Measurements from ENCODE around the gene CCDC80.

DNA sequence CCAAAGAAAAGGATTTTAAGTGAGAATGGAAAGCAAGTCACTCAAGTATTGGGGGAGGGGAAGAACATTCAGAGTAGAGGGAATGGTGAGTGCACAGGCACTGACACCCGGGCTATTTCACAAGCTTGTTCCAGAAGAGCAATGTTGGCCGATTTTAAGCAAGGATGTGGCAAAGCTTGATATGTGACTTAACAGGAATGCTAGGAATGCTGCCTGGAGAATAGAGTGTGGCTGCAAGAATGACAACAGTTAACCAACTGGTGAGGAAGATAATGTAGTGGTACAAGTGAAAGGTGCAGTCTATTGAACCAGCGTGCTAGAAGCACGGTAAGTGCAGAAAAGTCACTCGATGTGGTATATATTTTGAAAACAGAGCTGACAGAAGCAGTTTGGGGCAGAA lies 6.2 kb upstream of the CCDC80 start:
- TF ChIP-seq, protein P1, sequence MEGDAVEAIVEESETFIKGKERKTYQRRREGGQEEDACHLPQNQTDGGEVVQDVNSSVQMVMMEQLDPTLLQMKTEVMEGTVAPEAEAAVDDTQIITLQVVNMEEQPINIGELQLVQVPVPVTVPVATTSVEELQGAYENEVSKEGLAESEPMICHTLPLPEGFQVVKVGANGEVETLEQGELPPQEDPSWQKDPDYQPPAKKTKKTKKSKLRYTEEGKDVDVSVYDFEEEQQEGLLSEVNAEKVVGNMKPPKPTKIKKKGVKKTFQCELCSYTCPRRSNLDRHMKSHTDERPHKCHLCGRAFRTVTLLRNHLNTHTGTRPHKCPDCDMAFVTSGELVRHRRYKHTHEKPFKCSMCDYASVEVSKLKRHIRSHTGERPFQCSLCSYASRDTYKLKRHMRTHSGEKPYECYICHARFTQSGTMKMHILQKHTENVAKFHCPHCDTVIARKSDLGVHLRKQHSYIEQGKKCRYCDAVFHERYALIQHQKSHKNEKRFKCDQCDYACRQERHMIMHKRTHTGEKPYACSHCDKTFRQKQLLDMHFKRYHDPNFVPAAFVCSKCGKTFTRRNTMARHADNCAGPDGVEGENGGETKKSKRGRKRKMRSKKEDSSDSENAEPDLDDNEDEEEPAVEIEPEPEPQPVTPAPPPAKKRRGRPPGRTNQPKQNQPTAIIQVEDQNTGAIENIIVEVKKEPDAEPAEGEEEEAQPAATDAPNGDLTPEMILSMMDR (IDR thresholded peaks at IDR 0.05; ENCODE audit: low read depth, low read length) = no peak
- TF ChIP-seq MYC (IDR thresholded peaks at IDR 0.05; ENCODE audit: low read depth, low read length) = no peak

Data from NB4 (cell line).